ENCODE data around the gene PRPF19.

Gene PRPF19

GRCh38 chr11:60873533-60873932 is 32.9 kb downstream of the PRPF19 start:
- DNase-seq (ENCODE audit: low read depth): no peak

- DNase-seq (ENCODE audit: low read depth): peak; percentile 97
These were observed 33.3 kb downstream of the PRPF19 start for GRCh38 chr11:60872961-60873524.

- peak; percentile 87 for DNase-seq (ENCODE audit: low read depth)
These were observed 34.0 kb downstream of the PRPF19 start for GRCh38 chr11:60872124-60872960.

- peak; percentile 74 for DNase-seq (ENCODE audit: low read depth)
These were observed 34.9 kb downstream of the PRPF19 start for GRCh38 chr11:60871378-60872061.

GRCh38 chr11:60870733-60871377 is 35.5 kb downstream of the PRPF19 start:
- DNase-seq (ENCODE audit: low read depth): no peak

GRCh38 chr11:60870276-60870675 is 36.1 kb downstream of the PRPF19 start:
- DNase-seq (ENCODE audit: low read depth): no peak

GRCh38 chr11:60869451-60869825 is 36.9 kb downstream of the PRPF19 start:
- DNase-seq (ENCODE audit: low read depth): no peak

- no peak for DNase-seq (ENCODE audit: low read depth)
These were observed 37.5 kb downstream of the PRPF19 start for GRCh38 chr11:60868682-60869450.

GRCh38 chr11:60867871-60868681 is 38.3 kb downstream of the PRPF19 start:
- no peak for DNase-seq (ENCODE audit: low read depth)

- no peak for DNase-seq (ENCODE audit: low read depth)
These were observed 39.2 kb downstream of the PRPF19 start, which contains the start of gene ZP1 for GRCh38 chr11:60866911-60867870. ZP1 (plus strand) TSS chr11:60867542; CDS start chr11:60867562, 20 bp downstream.

- no peak for DNase-seq (ENCODE audit: low read depth)
These were observed 41.4 kb downstream of the PRPF19 start for GRCh38 chr11:60864856-60865513.

- DNase-seq (ENCODE audit: low read depth): no peak
These were observed 42.5 kb downstream of the PRPF19 start for GRCh38 chr11:60863550-60864521.

GRCh38 chr11:60862171-60862570 is 44.2 kb downstream of the PRPF19 start:
- DNase-seq (ENCODE audit: low read depth): no peak

GRCh38 chr11:60860943-60861342 is 45.4 kb downstream of the PRPF19 start:
- no peak for DNase-seq (ENCODE audit: low read depth)

GRCh38 chr11:60859616-60860250 is 46.7 kb downstream of the PRPF19 start:
- no peak for DNase-seq (ENCODE audit: low read depth)

GRCh38 chr11:60858731-60859464 is 47.5 kb downstream of the PRPF19 start:
- DNase-seq (ENCODE audit: low read depth): no peak

- peak; percentile 13 for DNase-seq (ENCODE audit: low read depth)
These were observed 48.1 kb downstream of the PRPF19 start for GRCh38 chr11:60858236-60858635.

All from EH (cell line).